DOHH2 (cell line): Measurements from ENCODE around the gene CDKL5.
"Not testable (repeated sequence)": the region's sequence is repeated elsewhere in the genome, so short reads cannot be mapped to it uniquely, and the experiment has no call there.

Experiments
- H3F3A ChIP-seq: fragments of 200-600 bp; sonication (generic), shearing (Covaris generic); 2 replicates; pipeline ENCODE4 v1.6.0; 2016; ENCODE audit warnings: antibody characterized with exemption, mild to moderate bottlenecking; ENCODE audit not compliant: control insufficient read depth, insufficient read depth
- H3K27ac ChIP-seq: fragments of 200-600 bp; sonication (generic); 2 replicates; pipeline ENCODE4 v1.5.1; 2014; ENCODE audit warnings: low read depth, mild to moderate bottlenecking, low read length, moderate library complexity
- H3K27me3 ChIP-seq: fragments of 200-600 bp; sonication (generic); 2 replicates; pipeline ENCODE4 v1.6.1; 2014; ENCODE audit warnings: mild to moderate bottlenecking, low read length, mixed read lengths; ENCODE audit not compliant: control insufficient read depth
- H3K36me3 ChIP-seq: fragments of 200-600 bp; sonication (generic); 2 replicates; pipeline ENCODE4 v1.6.1; 2014; ENCODE audit warnings: mild to moderate bottlenecking, low read length, moderate library complexity, mixed read lengths; ENCODE audit not compliant: control insufficient read depth
- H3K4me1 ChIP-seq: fragments of 200-600 bp; sonication (generic); 2 replicates; pipeline ENCODE4 v1.6.1; 2014; ENCODE audit warnings: mild to moderate bottlenecking, low read length, mixed read lengths; ENCODE audit not compliant: control insufficient read depth
- H3K4me2 ChIP-seq: fragments of 200-600 bp; sonication (generic); 2 replicates; pipeline ENCODE4 v1.6.0; 2014; ENCODE audit warnings: mild to moderate bottlenecking, low read length, moderate library complexity
- H3K4me3 ChIP-seq: fragments of 200-600 bp; sonication (generic); 2 replicates; pipeline ENCODE4 v1.5.1; 2014; ENCODE audit warnings: mild to moderate bottlenecking, low read length, mixed read lengths
- H3K79me2 ChIP-seq: fragments of 200-600 bp; sonication (generic); 2 replicates; pipeline ENCODE4 v1.6.1; 2014; ENCODE audit warnings: mild to moderate bottlenecking, low read length, mixed read lengths; ENCODE audit not compliant: control insufficient read depth
- H3K9me2 ChIP-seq: fragments of 200-600 bp; sonication (generic); replicated peaks from 2 replicates; pipeline ENCODE4 v1.6.1; 2014; ENCODE audit warnings: mild to moderate bottlenecking, low read length, mixed read lengths; ENCODE audit not compliant: control insufficient read depth
- H3K9me3 ChIP-seq: fragments of 200-600 bp; sonication (generic); 2 replicates; pipeline ENCODE4 v1.6.1; 2014; ENCODE audit warnings: antibody characterized with exemption, low read length, mixed read lengths; ENCODE audit not compliant: control insufficient read depth, insufficient read depth
- H4K20me1 ChIP-seq: fragments of 200-600 bp; sonication (generic); 2 replicates; pipeline ENCODE4 v1.6.0; 2014; ENCODE audit warnings: low read depth, mild to moderate bottlenecking, antibody characterized with exemption, low read length, moderate library complexity; ENCODE audit not compliant: control insufficient read depth, insufficient read depth
- EZH2phosphoT487 ChIP-seq: fragments of 200-600 bp; sonication (generic); IDR thresholded peaks from 2 replicates; pipeline ENCODE4 v1.6.1; 2017; ENCODE audit warnings: borderline replicate concordance, mild to moderate bottlenecking, antibody characterized with exemption, low read length, moderate library complexity, mixed read lengths
- TF ChIP-seq, protein P1 (sequence below): fragments of 200-600 bp; sonication (generic); IDR thresholded peaks from one replicate; pipeline ENCODE4 v1.5.1; 2014; ENCODE audit warnings: antibody characterized with exemption, mild to moderate bottlenecking, low read depth, low read length; ENCODE audit not compliant: poor library complexity, severe bottlenecking

The CDKL5 gene

GRCh38 chrX:18426004-18426320 is 554 bp downstream of the CDKL5 start:
- H3K79me2 ChIP-seq: no peaks in the 10 kb centered on the region
- H3K27ac ChIP-seq: no peak overlapping the region
- peaks cover 10% of the 10 kb centered on the region for H3K27me3 ChIP-seq
- peak overlapping the region; percentile 85 for H3K4me2 ChIP-seq
- peak overlapping the region; percentile 76 for H3K4me3 ChIP-seq
- H3K9me2 ChIP-seq: no peaks in the 10 kb centered on the region
- no peaks in the 10 kb centered on the region for H3K36me3 ChIP-seq
- no peaks in the 10 kb centered on the region for H3K9me3 ChIP-seq
- TF ChIP-seq, protein P1, sequence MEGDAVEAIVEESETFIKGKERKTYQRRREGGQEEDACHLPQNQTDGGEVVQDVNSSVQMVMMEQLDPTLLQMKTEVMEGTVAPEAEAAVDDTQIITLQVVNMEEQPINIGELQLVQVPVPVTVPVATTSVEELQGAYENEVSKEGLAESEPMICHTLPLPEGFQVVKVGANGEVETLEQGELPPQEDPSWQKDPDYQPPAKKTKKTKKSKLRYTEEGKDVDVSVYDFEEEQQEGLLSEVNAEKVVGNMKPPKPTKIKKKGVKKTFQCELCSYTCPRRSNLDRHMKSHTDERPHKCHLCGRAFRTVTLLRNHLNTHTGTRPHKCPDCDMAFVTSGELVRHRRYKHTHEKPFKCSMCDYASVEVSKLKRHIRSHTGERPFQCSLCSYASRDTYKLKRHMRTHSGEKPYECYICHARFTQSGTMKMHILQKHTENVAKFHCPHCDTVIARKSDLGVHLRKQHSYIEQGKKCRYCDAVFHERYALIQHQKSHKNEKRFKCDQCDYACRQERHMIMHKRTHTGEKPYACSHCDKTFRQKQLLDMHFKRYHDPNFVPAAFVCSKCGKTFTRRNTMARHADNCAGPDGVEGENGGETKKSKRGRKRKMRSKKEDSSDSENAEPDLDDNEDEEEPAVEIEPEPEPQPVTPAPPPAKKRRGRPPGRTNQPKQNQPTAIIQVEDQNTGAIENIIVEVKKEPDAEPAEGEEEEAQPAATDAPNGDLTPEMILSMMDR: no peak
- no peak for TF ChIP-seq EZH2phosphoT487
- no peaks in the 10 kb centered on the region for H3F3A ChIP-seq
- H3K4me1 ChIP-seq: peaks cover 12% of the 10 kb centered on the region; the same call in 1 of the 2 replicates
- H4K20me1 ChIP-seq: no peaks in the 10 kb centered on the region

DNA sequence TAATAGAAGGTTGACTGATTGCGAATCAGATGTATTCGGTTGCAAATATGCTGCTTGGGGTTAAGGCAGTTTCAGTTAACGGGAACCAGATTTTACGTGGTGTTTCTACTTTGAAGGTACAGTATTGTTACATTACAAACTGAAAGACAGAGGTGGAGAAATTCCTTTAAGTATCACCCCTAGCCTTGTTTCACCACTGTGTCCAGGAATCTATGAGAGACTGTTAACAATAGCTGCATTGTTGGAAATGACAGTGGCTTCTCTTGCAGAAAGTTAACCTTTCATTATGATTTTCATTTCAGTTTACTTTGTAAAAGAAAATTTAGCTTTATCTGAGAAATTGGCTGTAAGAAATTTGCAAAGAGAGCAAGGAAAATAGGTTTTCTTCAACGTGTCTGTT is 2.6 kb downstream of the CDKL5 start:
- H4K20me1 ChIP-seq: no peaks in the 10 kb centered on the region
- H3K27ac ChIP-seq: no peak overlapping the region
- H3K27me3 ChIP-seq: peaks cover 10% of the 10 kb centered on the region
- peaks cover 12% of the 10 kb centered on the region; the same call in 1 of the 2 replicates for H3K4me1 ChIP-seq
- no peaks in the 10 kb centered on the region for H3K9me3 ChIP-seq
- H3K79me2 ChIP-seq: no peaks in the 10 kb centered on the region
- no peak overlapping the region for H3K4me2 ChIP-seq
- no peak overlapping the region for H3K4me3 ChIP-seq
- no peaks in the 10 kb centered on the region for H3F3A ChIP-seq
- no peaks in the 10 kb centered on the region for H3K36me3 ChIP-seq
- H3K9me2 ChIP-seq: no peaks in the 10 kb centered on the region
- TF ChIP-seq, protein P1: no peak
- no peak for TF ChIP-seq EZH2phosphoT487

DNA sequence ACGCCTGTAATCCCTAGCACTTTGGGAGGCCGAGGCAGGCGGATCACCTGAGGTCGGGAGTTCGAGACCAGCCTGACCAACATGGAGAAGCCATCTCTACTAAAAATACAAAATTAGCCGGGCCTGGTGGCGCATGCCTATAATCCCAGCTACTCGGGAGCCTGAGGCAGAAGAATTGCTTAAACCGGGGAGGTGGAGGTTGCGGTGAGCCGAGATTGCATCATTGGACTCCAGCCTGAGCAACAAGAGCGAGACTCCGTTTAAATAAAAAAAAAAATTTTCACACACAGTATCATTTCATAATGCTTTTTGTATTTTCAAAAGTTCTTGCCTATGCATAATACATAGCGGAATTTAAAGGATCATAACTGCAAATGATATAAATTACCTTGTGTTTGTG is 7.9 kb downstream of the CDKL5 start:
- not testable (repeated sequence) for H3K27ac ChIP-seq, H3K4me2 ChIP-seq, H4K20me1 ChIP-seq, H3F3A ChIP-seq, H3K27me3 ChIP-seq, H3K9me2 ChIP-seq, H3K4me3 ChIP-seq, H3K9me3 ChIP-seq, H3K36me3 ChIP-seq, H3K79me2 ChIP-seq, H3K4me1 ChIP-seq

- no peak overlapping the region for H3K4me3 ChIP-seq
- no peak overlapping the region for H3K4me2 ChIP-seq
- no peaks in the 10 kb centered on the region for H3K9me3 ChIP-seq
- TF ChIP-seq, protein P1: no peak
- H4K20me1 ChIP-seq: no peaks in the 10 kb centered on the region
- H3K27ac ChIP-seq: no peak overlapping the region
- no peaks in the 10 kb centered on the region for H3K27me3 ChIP-seq
- no peaks in the 10 kb centered on the region for H3K9me2 ChIP-seq
- H3F3A ChIP-seq: no peaks in the 10 kb centered on the region
- H3K4me1 ChIP-seq: no peaks in the 10 kb centered on the region
- no peaks in the 10 kb centered on the region for H3K79me2 ChIP-seq
- H3K36me3 ChIP-seq: no peaks in the 10 kb centered on the region
These were observed 9.5 kb downstream of the CDKL5 start for GRCh38 chrX:18434896-18435295.
